Keratinocyte (primary cell): ENCODE results near the gene TMEM80. TPM values are rescaled to one million over a fixed set of nuclear protein-coding genes. Genes with fewer than 3 reads are reported as not detected.
"Not testable (repeated sequence)": the region's sequence is repeated elsewhere in the genome, so short reads cannot be mapped to it uniquely, and the experiment has no call there.

Experiments used
- DNase-seq: peaks from one replicate; pipeline ENCODE4 v3.0.0-alpha.2; 2011; ENCODE audit warnings: low read depth, missing footprints, low spot score
- FAIRE-seq: peaks from 2 replicates; lab custom pipeline; 2011; peaks lifted over from hg19 to GRCh38; lab: Jason Lieb, UNC
- H2AFZ ChIP-seq: 2 replicates; pipeline ENCODE4 v1.6.0; 2012; ENCODE audit warnings: low read length, control low read depth, inconsistent platforms; ENCODE audit not compliant: control insufficient read depth
- H3K27ac ChIP-seq: 2 replicates; pipeline ENCODE4 v1.5.1; 2011; ENCODE audit warnings: low read length; ENCODE audit not compliant: control insufficient read depth, insufficient read depth
- H3K27me3 ChIP-seq: 3 replicates; pipeline ENCODE4 v1.6.0; 2011; ENCODE audit warnings: low read length; ENCODE audit not compliant: control insufficient read depth, insufficient read depth; ENCODE audit errors: extremely low read depth
- H3K36me3 ChIP-seq, 2 experiments: 2 replicates in 1 of 2; 3 replicates in 1 of 2; pipeline ENCODE4 v1.5.1; 2011; ENCODE audit warnings: low read length in 2 of 2, mild to moderate bottlenecking in 1 of 2; ENCODE audit not compliant: control insufficient read depth in 2 of 2, insufficient read depth in 2 of 2; ENCODE audit errors: extremely low read depth in 1 of 2
- H3K4me1 ChIP-seq: 3 replicates; pipeline ENCODE4 v1.5.1; 2011; ENCODE audit warnings: low read length; ENCODE audit not compliant: control insufficient read depth, insufficient read depth; ENCODE audit errors: extremely low read depth
- H3K4me2 ChIP-seq: 3 replicates; pipeline ENCODE4 v1.6.0; 2011; ENCODE audit warnings: low read depth, low read length; ENCODE audit not compliant: control insufficient read depth, insufficient read depth; ENCODE audit errors: extremely low read depth
- H3K4me3 ChIP-seq, 3 experiments: fragments of 200-600 bp in 1 of 3; sonication (generic) in 1 of 3; 2 replicates in 2 of 3; 3 replicates in 1 of 3; pipeline ENCODE4 v1.5.1; 2011 to 2016; ENCODE audit warnings: low read length in 3 of 3, mild to moderate bottlenecking in 3 of 3, control low read depth in 2 of 3, inconsistent platforms in 1 of 3, low read depth in 1 of 3, mixed read lengths in 1 of 3, mixed run types in 1 of 3, moderate library complexity in 1 of 3; ENCODE audit not compliant: control insufficient read depth in 2 of 3, insufficient read depth in 2 of 3; ENCODE audit errors: extremely low read depth in 1 of 3
- H3K79me2 ChIP-seq: 2 replicates; pipeline ENCODE4 v1.6.0; 2012; ENCODE audit warnings: low read length; ENCODE audit not compliant: control insufficient read depth, insufficient read depth
- H3K9ac ChIP-seq: 3 replicates; pipeline ENCODE4 v1.6.0; 2011; ENCODE audit warnings: low read length; ENCODE audit not compliant: control insufficient read depth, insufficient read depth; ENCODE audit errors: extremely low read depth
- H3K9me1 ChIP-seq: 3 replicates; pipeline ENCODE4 v1.6.0; 2011; ENCODE audit warnings: low read length; ENCODE audit not compliant: control insufficient read depth, insufficient read depth; ENCODE audit errors: extremely low read depth
- H3K9me3 ChIP-seq: 2 replicates; pipeline ENCODE4 v1.5.1; 2012; ENCODE audit warnings: low read depth, low read length; ENCODE audit not compliant: control insufficient read depth
- H4K20me1 ChIP-seq: 3 replicates; pipeline ENCODE4 v1.6.0; 2011; ENCODE audit warnings: low read length; ENCODE audit not compliant: control insufficient read depth, insufficient read depth; ENCODE audit errors: extremely low read depth
- CTCF ChIP-seq, 3 experiments: IDR thresholded peaks in 1 of 3; conservative IDR thresholded peaks in 1 of 3; optimal IDR thresholded peaks in 1 of 3; 2 replicates in 2 of 3; 3 replicates in 1 of 3; pipeline versions ENCODE3 to v1.5.1; 2011; ENCODE audit warnings: low read length in 3 of 3, mild to moderate bottlenecking in 3 of 3, moderate library complexity in 2 of 3, control low read depth in 1 of 3, inconsistent platforms in 1 of 3; ENCODE audit not compliant: insufficient read depth in 2 of 3; ENCODE audit errors: extremely low read depth in 1 of 3
- EZH2 ChIP-seq: IDR thresholded peaks from one replicate; pipeline ENCODE4 v1.6.1; 2012; ENCODE audit warnings: inconsistent platforms, mild to moderate bottlenecking, low read length, moderate library complexity
- dilution Hi-C: fragments of 300-500 bp; cut with MboI; formaldehyde crosslinking; loops from one replicate; pipeline ENCODE4 v1.7.0; 2020; ENCODE audit warnings: low sequenced_read_pairs; ENCODE audit not compliant: extremely low pct_ligation_motif_present
- polyA plus RNA-seq, 5 experiments: library from polyadenylated mRNA; depleted of rRNA in 3 of 5; stranded (reverse) in 3 of 5; stranded (forward) in 1 of 5; unstranded in 1 of 5; fragments of >200 nt; gene quantifications; 1 replicate in 1 of 5; 2 replicates in 3 of 5; 3 replicates in 1 of 5; pipeline versions ENCODE4 v1.2.1 to v1.2.3, GENCODE V29; 2011 to 2012; ENCODE audit warnings: missing spikeins in 2 of 5, low read depth in 1 of 5, low replicate concordance in 1 of 5

Gene TMEM80
- polyA plus RNA-seq, 1 donor (not counting 4 experiments of a cell fraction or from before 2014, with no cell fraction given), result 29.8 TPM

- TF ChIP-seq CTCF (optimal IDR thresholded peaks at IDR 0.05 in 1 of 3, IDR thresholded peaks at IDR 0.05 in 1 of 3, conservative IDR thresholded peaks at IDR 0.05 in 1 of 3; ENCODE audit: extremely low read depth in 1 of 3, insufficient read depth in 2 of 3, low read length in 3 of 3) (no peak), EZH2 (no peak)
- Histone ChIP-seq H3K27me3 (no peaks in the 10 kb centered on the region), H3K79me2 (no peaks in the 10 kb centered on the region), H3K36me3 (peaks cover 14 to 16% of the 10 kb centered on the region in 2 experiments), H3K4me1 (peaks cover 12% of the 10 kb centered on the region), H3K4me3 (no peak overlapping the region), H3K9me1 (no peaks in the 10 kb centered on the region), H2AFZ (no peak overlapping the region), H3K4me2 (no peak overlapping the region), H3K9ac (no peak overlapping the region), H3K9me3 (no peaks in the 10 kb centered on the region), H4K20me1 (no peaks in the 10 kb centered on the region), H3K27ac (no peak overlapping the region)
- DNase-seq, result no peak
- no peak for FAIRE-seq
- dilution Hi-C loops, result no loop called here
Observed at GRCh38 chr11:729492-730074, 34.0 kb downstream of the TMEM80 start.

DNA sequence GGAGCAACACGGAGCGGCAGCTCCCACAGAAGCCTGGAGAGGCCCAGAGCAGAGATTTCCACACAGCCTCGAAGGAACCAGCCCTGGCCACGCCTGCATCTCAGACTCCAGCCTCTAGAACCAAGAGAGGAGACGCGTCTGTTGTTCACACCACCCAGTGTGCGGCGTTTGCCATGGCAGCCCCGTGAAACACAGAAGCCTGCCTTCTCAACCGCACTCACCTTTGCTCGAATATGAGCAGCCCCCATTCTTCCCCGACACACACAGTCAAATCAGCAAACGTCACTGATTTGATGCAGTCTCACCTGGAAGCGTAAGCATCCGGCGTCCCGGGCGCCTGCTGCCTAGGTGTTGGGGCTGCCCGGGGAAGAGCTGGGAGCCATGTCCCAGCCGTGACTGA lies 37.5 kb downstream of the TMEM80 start:
- TF ChIP-seq CTCF (optimal IDR thresholded peaks at IDR 0.05 in 1 of 3, IDR thresholded peaks at IDR 0.05 in 1 of 3, conservative IDR thresholded peaks at IDR 0.05 in 1 of 3; ENCODE audit: extremely low read depth in 1 of 3, insufficient read depth in 2 of 3, low read length in 3 of 3) (no peak), EZH2 (no peak)
- H3K79me2 ChIP-seq, result no peaks in the 10 kb centered on the region
- no peaks in the 10 kb centered on the region for H3K27me3 ChIP-seq
- no peak for FAIRE-seq
- no peaks in the 10 kb centered on the region for H3K9me1 ChIP-seq
- dilution Hi-C loops, result no loop called here
- no peaks in the 10 kb centered on the region for H4K20me1 ChIP-seq
- no peak overlapping the region for H3K27ac ChIP-seq
- no peak overlapping the region for H3K9ac ChIP-seq
- H3K4me2 ChIP-seq, result no peak overlapping the region
- H3K9me3 ChIP-seq, result no peaks in the 10 kb centered on the region
- no peak overlapping the region for H3K4me3 ChIP-seq
- no peaks in the 10 kb centered on the region for H3K36me3 ChIP-seq
- H3K4me1 ChIP-seq, result peaks cover 11% of the 10 kb centered on the region
- H2AFZ ChIP-seq, result no peak overlapping the region
- DNase-seq, result no peak

DNA sequence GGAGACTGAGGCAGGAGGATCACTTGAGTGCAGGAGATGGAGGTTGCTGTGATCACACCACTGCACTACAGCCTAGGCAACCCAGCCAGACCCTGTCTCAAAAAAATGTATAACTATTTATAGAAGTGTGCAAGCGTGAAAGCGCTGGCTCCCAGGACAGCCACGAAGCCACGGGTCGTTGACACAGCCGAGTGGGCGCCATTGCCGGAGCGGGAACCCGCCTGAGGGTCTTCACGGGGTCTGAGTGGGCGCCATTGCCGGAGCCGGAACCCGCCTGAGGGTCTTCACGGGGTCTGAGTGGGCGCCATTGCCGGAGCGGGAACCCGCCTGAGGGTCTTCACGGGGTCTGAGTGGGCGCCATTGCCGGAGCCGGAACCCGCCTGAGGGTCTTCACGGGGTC lies 38.9 kb downstream of the TMEM80 start:
- dilution Hi-C loops, H3K4me2 ChIP-seq, H3K9ac ChIP-seq, H3K27me3 ChIP-seq, DNase-seq, FAIRE-seq, H3K9me1 ChIP-seq, H3K27ac ChIP-seq, H2AFZ ChIP-seq, H3K4me3 ChIP-seq, H3K9me3 ChIP-seq, H4K20me1 ChIP-seq, H3K36me3 ChIP-seq, H3K79me2 ChIP-seq: not testable (repeated sequence)
- peaks cover 13% of the 10 kb centered on the region for H3K4me1 ChIP-seq
